ENCODE results near the gene AHSP.
A peak's percentile ranks its signal among the peaks of the same experiment; 100 is the strongest.
"Not testable (repeated sequence)": the region's sequence is repeated elsewhere in the genome, so short reads cannot be mapped to it uniquely, and the experiment has no call there.

AHSP gene

GRCh38 chr16:31527734-31528274, at the start of gene AHSP:
Gene AHSP, plus strand, starts transcription at chr16:31527900. Its CDS starts 240 bp downstream, at chr16:31528140.
- DNase-seq (ENCODE audit: low spot score) = no peak

GRCh38 chr16:31478956-31479355, 48.7 kb upstream of the AHSP start:
- no peak for DNase-seq (ENCODE audit: low spot score)

DNA sequence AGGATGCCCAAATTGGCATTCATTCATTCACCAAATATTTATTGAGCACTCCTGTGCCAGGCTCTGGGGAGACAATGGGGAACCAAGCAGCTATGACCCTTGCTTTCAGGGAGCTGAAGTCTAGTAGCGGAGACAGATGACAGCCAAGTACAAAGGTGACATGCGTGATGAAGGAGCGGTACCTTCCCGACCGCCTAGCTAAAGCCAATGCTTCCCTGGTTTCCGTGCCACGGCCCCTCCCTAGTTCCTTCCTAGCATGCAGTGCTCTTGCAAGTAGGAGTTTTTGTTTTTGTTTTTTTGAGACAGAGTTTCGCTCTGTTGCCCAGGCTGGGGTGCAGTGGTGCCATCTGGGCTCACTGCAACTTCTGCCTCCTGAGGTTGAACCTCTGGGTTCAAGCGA, 47.9 kb upstream of the AHSP start:
- no peak for DNase-seq (ENCODE audit: low spot score)

DNA sequence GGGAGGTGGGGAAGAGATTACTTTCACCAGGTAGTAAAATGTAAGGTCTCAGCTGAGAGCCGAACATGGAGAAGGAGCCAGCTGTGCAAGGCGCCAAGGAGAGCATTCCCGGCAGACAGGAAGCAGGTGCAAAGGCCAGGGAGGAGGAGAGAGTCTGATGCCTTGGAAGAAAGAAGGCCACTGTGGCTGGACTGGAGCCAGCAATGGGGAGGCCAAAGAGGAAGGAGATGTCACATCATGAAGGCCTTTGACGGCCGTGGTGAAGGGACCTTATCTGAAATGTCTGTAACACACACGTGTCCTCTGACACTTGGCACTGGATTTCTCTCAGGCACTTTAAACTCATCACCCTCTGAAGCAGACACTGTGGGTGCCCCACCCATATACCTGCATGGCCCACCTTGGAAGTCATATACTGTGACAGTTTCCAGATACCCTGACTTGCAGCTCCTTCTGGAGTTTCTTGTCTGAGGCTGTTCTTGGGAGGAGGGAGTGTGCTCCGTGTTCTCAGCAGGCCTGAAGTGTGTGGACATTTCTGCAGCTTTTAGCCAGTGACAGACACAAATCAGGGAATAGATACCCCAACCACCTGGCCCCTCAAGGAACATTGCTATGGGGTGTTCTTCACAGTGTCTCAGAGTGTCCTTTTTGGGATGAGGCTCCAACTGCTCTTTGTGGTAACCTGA, 46.7 kb upstream of the AHSP start:
- no peak for DNase-seq (ENCODE audit: low spot score)

- DNase-seq (ENCODE audit: low spot score) = no peak
Observed at GRCh38 chr16:31483081-31483480, 44.6 kb upstream of the AHSP start, which contains the start of gene SLC5A2. Gene SLC5A2, plus strand, starts transcription at chr16:31483123. Its CDS starts 14 bp downstream, at chr16:31483137.

DNA sequence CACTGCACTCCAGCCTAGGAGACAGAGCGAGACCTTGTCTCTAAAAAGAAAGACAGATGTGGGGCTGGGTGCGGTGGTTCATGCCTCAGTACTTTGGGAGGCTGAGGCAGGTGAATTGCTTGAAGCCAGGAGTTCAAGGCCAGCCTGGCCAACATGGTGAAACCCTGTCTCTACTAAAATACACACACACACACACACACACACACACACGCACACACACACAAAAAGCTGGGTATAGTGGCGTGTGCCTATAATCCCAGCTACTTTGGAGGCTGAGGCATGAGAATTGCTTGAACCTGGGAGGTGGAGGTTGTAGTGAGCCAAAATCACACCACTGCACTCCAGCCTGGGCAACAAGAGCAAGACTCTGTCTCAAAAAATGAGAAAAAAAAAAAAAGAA, 43.7 kb upstream of the AHSP start:
- not testable (repeated sequence) for DNase-seq (ENCODE audit: low spot score)

- DNase-seq (ENCODE audit: low spot score) = no peak
Observed at GRCh38 chr16:31484491-31485171, 43.1 kb upstream of the AHSP start.

DNA sequence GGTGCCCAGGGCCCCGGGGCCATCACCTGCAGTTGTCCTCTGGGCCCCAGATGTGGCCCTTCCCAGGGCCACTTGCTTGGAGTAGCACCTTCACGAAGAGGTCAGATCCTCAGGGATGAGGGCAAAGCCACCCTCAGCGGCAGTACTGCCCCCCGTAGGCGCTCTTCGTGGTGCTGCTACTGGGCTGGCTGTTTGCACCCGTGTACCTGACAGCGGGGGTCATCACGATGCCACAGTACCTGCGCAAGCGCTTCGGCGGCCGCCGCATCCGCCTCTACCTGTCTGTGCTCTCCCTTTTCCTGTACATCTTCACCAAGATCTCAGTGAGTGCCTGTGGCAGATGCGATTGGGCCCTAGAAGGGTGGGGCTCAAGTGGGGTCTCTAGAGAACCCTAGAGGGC, 42.1 kb upstream of the AHSP start:
- no peak for DNase-seq (ENCODE audit: low spot score)

DNA sequence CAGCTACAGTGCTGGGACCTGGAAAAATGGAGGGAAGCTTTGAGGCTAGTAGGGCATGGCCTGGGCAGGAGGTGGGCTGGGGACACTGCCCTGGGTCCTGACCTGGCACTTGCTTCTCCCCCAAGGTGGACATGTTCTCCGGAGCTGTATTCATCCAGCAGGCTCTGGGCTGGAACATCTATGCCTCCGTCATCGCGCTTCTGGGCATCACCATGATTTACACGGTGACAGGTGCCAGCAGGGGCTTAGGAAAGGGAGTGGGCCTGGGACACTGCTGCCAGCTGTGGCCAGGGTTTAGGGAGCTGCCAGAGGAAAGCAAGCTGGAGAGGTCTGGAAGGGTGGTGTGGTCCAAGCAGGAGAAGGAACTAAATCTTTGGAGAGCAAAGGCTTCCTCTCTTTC, 41.7 kb upstream of the AHSP start:
- DNase-seq (ENCODE audit: low spot score) = no peak

DNA sequence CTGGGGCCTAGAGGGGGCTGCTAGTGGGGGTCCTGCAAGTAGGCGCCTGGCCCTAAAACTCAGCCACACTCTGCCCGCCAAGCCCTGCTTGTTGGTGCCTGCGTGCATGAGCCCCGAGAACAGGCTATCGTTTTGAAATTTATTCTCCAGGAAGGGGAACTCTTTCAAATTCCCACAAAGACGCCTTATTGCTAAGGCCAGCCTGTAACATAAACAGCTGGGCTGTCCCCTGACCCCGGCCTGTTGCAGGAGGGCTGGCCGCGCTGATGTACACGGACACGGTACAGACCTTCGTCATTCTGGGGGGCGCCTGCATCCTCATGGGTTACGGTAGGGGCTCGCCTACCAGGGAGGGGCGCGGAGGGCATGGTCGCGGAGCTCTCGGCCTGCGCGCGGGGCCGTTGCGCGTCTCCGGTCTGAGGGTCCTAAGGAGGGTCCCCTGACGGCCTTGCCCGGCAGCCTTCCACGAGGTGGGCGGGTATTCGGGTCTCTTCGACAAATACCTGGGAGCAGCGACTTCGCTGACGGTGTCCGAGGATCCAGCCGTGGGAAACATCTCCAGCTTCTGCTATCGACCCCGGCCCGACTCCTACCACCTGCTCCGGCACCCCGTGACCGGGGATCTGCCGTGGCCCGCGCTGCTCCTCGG, 40.5 kb upstream of the AHSP start:
- no peak for DNase-seq (ENCODE audit: low spot score)

- peak; percentile 80 for DNase-seq (ENCODE audit: low spot score)
Observed at GRCh38 chr16:31487720-31488467, 39.8 kb upstream of the AHSP start.

GRCh38 chr16:31488468-31489297, 39.0 kb upstream of the AHSP start:
- DNase-seq (ENCODE audit: low spot score) = no peak

- DNase-seq (ENCODE audit: low spot score) = no peak
Observed at GRCh38 chr16:31489298-31489564, 38.5 kb upstream of the AHSP start.

DNA sequence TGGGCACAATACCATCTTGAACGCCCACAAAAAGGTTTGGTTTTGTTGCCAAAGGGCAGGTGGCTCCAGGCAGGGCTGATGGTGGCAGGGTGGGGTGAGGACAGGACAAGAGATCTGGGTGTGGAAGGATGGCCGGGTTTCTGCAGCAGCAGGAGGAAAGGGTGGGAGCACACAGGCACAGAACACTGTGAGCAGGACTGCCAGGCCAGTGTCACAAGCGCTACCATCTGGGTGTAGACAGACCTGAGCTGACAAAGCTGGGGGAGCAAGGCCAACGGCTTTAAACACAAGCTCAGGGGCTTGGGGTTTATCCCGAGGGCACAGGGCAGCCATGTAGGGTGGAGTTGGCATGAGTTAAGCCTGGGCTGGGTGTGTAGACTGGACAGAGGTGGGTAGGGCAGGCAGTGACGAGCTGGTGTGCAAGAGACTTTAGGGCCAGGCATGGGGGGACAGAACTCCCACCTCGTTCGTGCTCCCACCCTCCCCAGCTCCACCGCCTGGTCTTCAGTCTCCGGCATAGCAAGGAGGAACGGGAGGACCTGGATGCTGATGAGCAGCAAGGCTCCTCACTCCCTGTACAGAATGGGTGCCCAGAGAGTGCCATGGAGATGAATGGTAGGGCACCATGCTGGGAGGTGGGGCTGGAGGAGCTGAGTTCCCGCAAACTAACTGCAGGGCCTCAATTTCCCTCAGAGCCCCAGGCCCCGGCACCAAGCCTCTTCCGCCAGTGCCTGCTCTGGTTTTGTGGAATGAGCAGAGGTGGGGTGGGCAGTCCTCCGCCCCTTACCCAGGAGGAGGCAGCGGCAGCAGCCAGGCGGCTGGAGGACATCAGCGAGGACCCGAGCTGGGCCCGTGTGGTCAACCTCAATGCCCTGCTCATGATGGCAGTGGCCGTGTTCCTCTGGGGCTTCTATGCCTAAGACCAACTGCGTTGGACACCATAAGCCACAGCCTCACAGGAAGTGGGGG, 37.8 kb upstream of the AHSP start:
- no peak for DNase-seq (ENCODE audit: low spot score)

DNA sequence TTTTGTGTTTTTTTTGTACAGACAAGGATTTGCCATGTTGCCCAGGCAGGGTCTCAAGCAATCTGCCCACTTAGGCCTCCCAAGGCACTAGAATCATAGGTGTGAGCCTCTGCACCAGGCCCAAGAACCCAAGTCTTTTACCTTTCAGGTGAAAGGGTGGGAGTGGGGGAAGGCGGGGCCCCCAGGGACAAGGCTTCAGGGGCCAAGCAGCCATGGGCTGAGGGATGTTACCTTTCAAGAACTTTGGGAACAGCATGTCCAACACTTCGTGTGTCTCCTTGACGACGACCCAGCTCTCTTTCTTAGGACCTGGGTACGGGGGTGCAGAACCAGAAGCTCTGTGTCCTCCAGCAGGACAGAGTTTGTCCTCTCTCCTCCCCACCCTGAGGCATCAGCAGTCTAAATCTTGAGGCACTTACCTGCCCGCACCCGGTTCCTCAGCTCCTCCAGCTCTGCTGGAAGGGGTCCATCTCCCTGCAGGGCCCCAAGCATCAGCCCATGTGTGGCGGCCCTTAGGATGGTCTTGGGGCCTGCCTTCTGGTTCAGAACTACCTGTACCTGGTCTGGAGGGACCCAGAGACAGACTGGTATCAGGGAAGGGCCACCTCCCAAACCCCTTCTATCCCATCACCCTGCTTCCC, 35.8 kb upstream of the AHSP start:
- no peak for DNase-seq (ENCODE audit: low spot score)

GRCh38 chr16:31493506-31494125, 34.1 kb upstream of the AHSP start:
- no peak for DNase-seq (ENCODE audit: low spot score)

GRCh38 chr16:31496670-31497069, 31.0 kb upstream of the AHSP start:
- DNase-seq (ENCODE audit: low spot score) = no peak

DNA sequence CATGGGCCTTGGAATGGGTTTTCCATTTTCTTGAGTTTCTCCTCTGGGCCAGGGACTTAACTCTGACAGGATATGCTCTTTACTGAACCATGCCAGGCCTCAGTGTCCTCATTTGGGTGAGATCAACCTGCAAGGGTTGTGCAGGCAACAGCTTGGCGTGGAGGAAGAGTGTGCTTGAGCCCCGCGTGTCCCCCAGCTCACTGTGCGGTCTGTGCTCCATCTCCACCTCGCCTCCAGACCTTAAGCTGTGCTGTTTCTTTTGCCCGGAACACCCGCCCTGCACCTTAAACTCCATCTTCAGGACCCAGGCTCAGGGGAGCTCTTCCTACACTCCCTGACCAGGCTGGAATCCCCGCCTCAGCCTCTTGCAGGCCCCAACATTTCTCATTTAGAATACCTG, 29.2 kb upstream of the AHSP start:
- DNase-seq (ENCODE audit: low spot score) = no peak

DNA sequence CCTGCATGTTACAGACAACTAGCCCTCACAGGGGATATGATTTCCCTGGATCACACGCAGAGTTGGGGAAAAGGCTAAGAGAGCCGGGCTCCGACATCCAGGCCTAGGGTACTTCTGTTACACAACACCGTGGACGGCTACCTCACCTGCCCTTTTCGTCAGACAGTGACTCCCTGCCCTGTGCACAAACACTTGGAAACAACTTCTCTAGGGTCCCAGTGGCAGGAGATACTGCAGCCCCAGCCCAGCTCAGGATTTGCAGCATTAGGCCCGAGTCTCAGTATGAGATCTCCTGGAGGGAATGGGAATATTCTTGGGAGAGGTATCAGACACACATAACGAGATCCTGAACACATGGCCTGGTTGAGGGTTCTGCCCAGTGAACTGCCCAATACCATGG, 27.8 kb upstream of the AHSP start:
- no peak for DNase-seq (ENCODE audit: low spot score)
